SH-SY5Y (cell line): Measurements from ENCODE around the gene TPPP2.

Source experiments
- GATA2 ChIP-seq: IDR thresholded peaks from 2 replicates; pipeline ENCODE4 v1.6.1; 2011; ENCODE audit warnings: mild to moderate bottlenecking, low read depth, low read length
- GATA3 ChIP-seq: IDR thresholded peaks from 2 replicates; pipeline ENCODE4 v1.6.1; 2011; ENCODE audit warnings: low read depth, mild to moderate bottlenecking, low read length, moderate library complexity

DNA sequence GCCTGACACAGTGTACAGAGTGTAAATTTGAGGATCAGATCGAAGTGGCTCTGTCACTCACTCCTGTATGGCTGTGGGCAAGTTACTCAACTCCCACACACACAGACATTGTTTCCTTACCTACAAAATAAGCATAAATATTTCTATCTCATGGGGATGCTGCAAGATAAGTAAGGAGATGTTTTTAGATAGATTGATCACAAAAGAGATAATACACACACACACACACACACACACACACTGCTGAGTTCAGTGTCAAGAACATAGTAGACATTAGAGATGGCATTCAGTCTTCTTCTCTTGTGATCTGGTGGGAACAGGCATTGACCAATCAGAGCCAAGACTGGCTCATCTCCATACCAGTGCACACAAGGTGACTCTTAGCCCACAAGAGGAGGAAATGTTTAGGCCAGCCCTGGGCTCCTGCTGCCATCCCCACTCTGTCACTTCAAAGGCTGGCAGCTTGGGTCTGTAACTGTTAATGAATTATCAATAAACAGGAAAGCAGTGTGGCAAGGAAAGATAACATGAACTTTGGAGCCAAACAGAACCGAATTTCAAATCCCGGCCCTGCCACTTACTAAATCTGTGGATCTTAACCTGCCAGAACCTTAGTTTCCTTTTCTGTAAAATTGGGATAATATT lies 24.2 kb downstream of the TPPP2 start:
- TF ChIP-seq GATA3 (no peak), GATA2 (no peak)
